Neural progenitor cell (in vitro differentiated cells): ENCODE measurements around the gene CBX8.

Experiments used
- EZH2 ChIP-seq: fragments of 200-600 bp; sonication (generic); IDR thresholded peaks from 2 replicates; pipeline ENCODE4 v1.6.1; 2017; ENCODE audit warnings: antibody characterized with exemption, mild to moderate bottlenecking, moderate library complexity
- EZH2phosphoT487 ChIP-seq: fragments of 200-600 bp; sonication (generic); IDR thresholded peaks from 2 replicates; pipeline ENCODE4 v1.6.1; 2017; ENCODE audit warnings: antibody characterized with exemption

- TF ChIP-seq EZH2phosphoT487: no peak
- TF ChIP-seq EZH2: no peak
Measured at GRCh38 chr17:79754370-79754769, 42.5 kb downstream of the CBX8 start.
